ENCODE data around the gene ATG7. TPM values are rescaled to one million over a fixed set of nuclear protein-coding genes. Genes with fewer than 3 reads are reported as not detected.

ATG7 gene
- total RNA-seq, 1 experiment from 2014 or later, result 56.1 TPM

- H3K4me1 ChIP-seq (replicated peaks; ENCODE audit: insufficient read depth), result peaks cover 32% of the 10 kb centered on the region
- peaks cover 27% of the 10 kb centered on the region for H3F3A ChIP-seq (ENCODE audit: insufficient read depth, low read depth)
- intact Hi-C loops (cut with micrococcal nuclease; ENCODE audit: unreplicated experiment), result loop anchor here (5.0 kb wide), 1 partner anchor 77 kb away; the partner anchor contains the start of gene VGLL4
- no TSS peak for BruUV-seq (replicated peaks)
- no peak for DNase-seq
- ChIA-PET POLR2A (ENCODE audit: unreplicated experiment) (no interaction called here), CTCF (no interaction called here)
- H3K27ac ChIP-seq, result no peak overlapping the region
- TF ChIP-seq CTCF (conservative IDR thresholded peaks at IDR 0.05), result no peak
- no peak for TF ChIP-seq EZH2 (IDR thresholded peaks at IDR 0.05; ENCODE audit: low read depth)
- H4K20me1 ChIP-seq (ENCODE audit: insufficient read depth), result peaks cover 54% of the 10 kb centered on the region
- H3K27me3 ChIP-seq (ENCODE audit: insufficient read depth, low read depth), result no peaks in the 10 kb centered on the region
- H3K79me2 ChIP-seq (ENCODE audit: low read depth), result peaks cover 37% of the 10 kb centered on the region
- no peaks in the 10 kb centered on the region; the same call in 1 of the 2 replicates for H3K36me3 ChIP-seq (ENCODE audit: low read depth)
- no peak overlapping the region for H2AFZ ChIP-seq
- H3K4me3 ChIP-seq, result no peak overlapping the region
- no peaks in the 10 kb centered on the region for H3K9me2 ChIP-seq (ENCODE audit: insufficient read depth)
- no peak overlapping the region for H3K4me2 ChIP-seq
- no peaks in the 10 kb centered on the region for H3K9me3 ChIP-seq (ENCODE audit: insufficient read depth, low read depth)
Observed at GRCh38 chr3:11565492-11565891, 293.3 kb downstream of the ATG7 start.

GRCh38 chr3:11565932-11566331 is 293.7 kb downstream of the ATG7 start:
- intact Hi-C loops (cut with micrococcal nuclease; ENCODE audit: unreplicated experiment), result loop anchor here (5.0 kb wide), 1 partner anchor 76 kb away; the partner anchor contains the start of gene VGLL4
- DNase-seq, result no peak
- peaks cover 41% of the 10 kb centered on the region for H3K79me2 ChIP-seq (ENCODE audit: low read depth)
- peaks cover 27% of the 10 kb centered on the region for H3F3A ChIP-seq (ENCODE audit: insufficient read depth, low read depth)
- no peak overlapping the region for H3K27ac ChIP-seq
- H2AFZ ChIP-seq, result no peak overlapping the region
- no peaks in the 10 kb centered on the region for H3K9me2 ChIP-seq (ENCODE audit: insufficient read depth)
- no peak for TF ChIP-seq EZH2 (IDR thresholded peaks at IDR 0.05; ENCODE audit: low read depth)
- no peak for TF ChIP-seq CTCF (conservative IDR thresholded peaks at IDR 0.05)
- H3K4me2 ChIP-seq, result no peak overlapping the region
- no TSS peak for BruUV-seq (replicated peaks)
- no peaks in the 10 kb centered on the region for H3K27me3 ChIP-seq (ENCODE audit: insufficient read depth, low read depth)
- ChIA-PET POLR2A (ENCODE audit: unreplicated experiment) (no interaction called here), CTCF (no interaction called here)
- peaks cover 57% of the 10 kb centered on the region for H4K20me1 ChIP-seq (ENCODE audit: insufficient read depth)
- H3K9me3 ChIP-seq (ENCODE audit: insufficient read depth, low read depth), result no peaks in the 10 kb centered on the region
- no peaks in the 10 kb centered on the region; the same call in 1 of the 2 replicates for H3K36me3 ChIP-seq (ENCODE audit: low read depth)
- no peak overlapping the region for H3K4me3 ChIP-seq
- H3K4me1 ChIP-seq (replicated peaks; ENCODE audit: insufficient read depth), result peaks cover 34% of the 10 kb centered on the region

GRCh38 chr3:11566478-11566877 is 294.3 kb downstream of the ATG7 start:
- Histone ChIP-seq H4K20me1 (ENCODE audit: insufficient read depth) (peaks cover 52% of the 10 kb centered on the region), H3K9me3 (ENCODE audit: insufficient read depth, low read depth) (no peaks in the 10 kb centered on the region), H3K4me3 (no peak overlapping the region), H2AFZ (no peak overlapping the region), H3K4me1 (replicated peaks; ENCODE audit: insufficient read depth) (peaks cover 34% of the 10 kb centered on the region), H3K36me3 (ENCODE audit: low read depth) (no peaks in the 10 kb centered on the region; the same call in 1 of the 2 replicates), H3K27me3 (ENCODE audit: insufficient read depth, low read depth) (no peaks in the 10 kb centered on the region), H3K4me2 (no peak overlapping the region), H3K9me2 (ENCODE audit: insufficient read depth) (no peaks in the 10 kb centered on the region), H3K79me2 (ENCODE audit: low read depth) (peaks cover 44% of the 10 kb centered on the region), H3F3A (ENCODE audit: insufficient read depth, low read depth) (peaks cover 27% of the 10 kb centered on the region), H3K27ac (no peak overlapping the region)
- ChIA-PET CTCF (no interaction called here), POLR2A (ENCODE audit: unreplicated experiment) (no interaction called here)
- DNase-seq, result no peak
- no TSS peak for BruUV-seq (replicated peaks)
- intact Hi-C loops (cut with micrococcal nuclease; ENCODE audit: unreplicated experiment), result loop anchor here (5.0 kb wide), 1 partner anchor 76 kb away; the partner anchor contains the start of gene VGLL4
- TF ChIP-seq EZH2 (IDR thresholded peaks at IDR 0.05; ENCODE audit: low read depth) (no peak), CTCF (conservative IDR thresholded peaks at IDR 0.05) (no peak)

All from PC-9 (cell line).